H1 (cell line): ENCODE results near the gene MTCH1. TPM values are rescaled to one million over a fixed set of nuclear protein-coding genes. Genes with fewer than 3 reads are reported as not detected.

Experiments used
- CTCF ChIA-PET: fragments of 300-600 bp; sonication (Branson Sonifier 250); formaldehyde crosslinking; loops from one replicate; lab custom pipeline; 2021; ENCODE audit not compliant: partially characterized antibody; lab: Charles Lee
- POLR2A ChIA-PET: fragments of 300-600 bp; sonication (Branson Sonifier 250); formaldehyde crosslinking; loops from one replicate; lab custom pipeline; 2021; ENCODE audit warnings: inconsistent platforms; ENCODE audit not compliant: partially characterized antibody; lab: Charles Lee
- DNase-seq, 2 experiments: peaks; one replicate each; pipeline versions ENCODE4 v3.0.0 to v3.0.0-alpha.2; 2010 to 2022; ENCODE audit warnings: low spot score in 2 of 2, low read depth in 1 of 2, mixed read lengths in 1 of 2
- FAIRE-seq: peaks from 2 replicates; lab custom pipeline; 2011; peaks lifted over from hg19 to GRCh38; lab: Jason Lieb, UNC
- H2AFZ ChIP-seq: 2 replicates; pipeline ENCODE4 v1.8.1; 2012; ENCODE audit warnings: low read length, inconsistent platforms
- H2AK5ac ChIP-seq: 2 replicates; pipeline ENCODE4 v1.6.1; 2013; ENCODE audit warnings: low read depth, low read length
- H2BK120ac ChIP-seq: replicated peaks from 2 replicates; pipeline ENCODE3; 2013; ENCODE audit warnings: low read depth, low read length, inconsistent platforms
- H2BK12ac ChIP-seq: 2 replicates; pipeline ENCODE4 v1.6.1; 2013; ENCODE audit warnings: low read depth, low read length
- H2BK15ac ChIP-seq: 2 replicates; pipeline ENCODE4 v1.6.1; 2013; ENCODE audit warnings: low read length
- H2BK20ac ChIP-seq: 2 replicates; pipeline ENCODE4 v1.6.1; 2013; ENCODE audit warnings: low read length
- H2BK5ac ChIP-seq: 2 replicates; pipeline ENCODE4 v1.6.1; 2013; ENCODE audit warnings: low read depth, low read length
- H3K14ac ChIP-seq: 2 replicates; pipeline ENCODE4 v1.6.1; 2013; ENCODE audit warnings: inconsistent platforms; ENCODE audit not compliant: insufficient read length
- H3K18ac ChIP-seq: 2 replicates; pipeline ENCODE4 v1.6.1; 2013; ENCODE audit warnings: low read length; ENCODE audit errors: extremely low read depth
- H3K23ac ChIP-seq: 2 replicates; pipeline ENCODE4 v1.6.1; 2013; ENCODE audit warnings: inconsistent platforms; ENCODE audit not compliant: insufficient read length
- H3K23me2 ChIP-seq: 2 replicates; pipeline ENCODE4 v1.6.1; 2013; ENCODE audit warnings: low read depth, low read length
- H3K27ac ChIP-seq: 2 replicates; pipeline ENCODE4 v1.6.1; 2011; ENCODE audit warnings: low read depth, low read length, inconsistent platforms
- H3K27me3 ChIP-seq, 4 experiments: replicated peaks in 1 of 4; 1 replicate in 1 of 4; 2 replicates in 3 of 4; pipeline versions ENCODE4 v1.6.1 to v1.8.1; 2011 to 2013; ENCODE audit warnings: low read length in 3 of 4, mild to moderate bottlenecking in 3 of 4, inconsistent platforms in 2 of 4, mixed read lengths in 2 of 4, moderate library complexity in 1 of 4; ENCODE audit not compliant: control insufficient read depth in 3 of 4, insufficient read depth in 3 of 4; ENCODE audit errors: extremely low read depth in 1 of 4
- H3K36me3 ChIP-seq, 4 experiments: 2 replicates each; pipeline versions ENCODE4 v1.6.1 to v1.8.1; 2011 to 2013; ENCODE audit warnings: mild to moderate bottlenecking in 4 of 4, low read length in 3 of 4, moderate library complexity in 2 of 4, control low read depth in 1 of 4, inconsistent platforms in 1 of 4; ENCODE audit not compliant: insufficient read depth in 4 of 4, control insufficient read depth in 2 of 4
- H3K4ac ChIP-seq: replicated peaks from 2 replicates; pipeline ENCODE3; 2013; ENCODE audit warnings: low read length, low read depth, mixed read lengths, inconsistent platforms; ENCODE audit not compliant: insufficient read length
- H3K4me1 ChIP-seq, 4 experiments: replicated peaks in 1 of 4; 1 replicate in 1 of 4; 2 replicates in 3 of 4; pipeline versions ENCODE4 v1.6.1 to v1.8.1; 2011 to 2013; ENCODE audit warnings: low read length in 3 of 4, inconsistent platforms in 2 of 4, mixed read lengths in 1 of 4; ENCODE audit not compliant: insufficient read depth in 4 of 4, control insufficient read depth in 3 of 4
- H3K4me2 ChIP-seq, 2 experiments: 2 replicates each; pipeline versions ENCODE4 v1.6.1 to v1.8.1; 2011 to 2013; ENCODE audit warnings: low read depth in 2 of 2, low read length in 2 of 2, control low read depth in 1 of 2, inconsistent platforms in 1 of 2, mild to moderate bottlenecking in 1 of 2; ENCODE audit not compliant: insufficient read depth in 1 of 2
- H3K4me3 ChIP-seq, 4 experiments: fragments of 200-600, 300-600 bp in 1 of 4; sonication (generic), shearing (Covaris generic), sonication (Bioruptor Twin) in 1 of 4; 2 replicates each; pipeline versions ENCODE4 v1.5.1 to v1.8.1; 2011 to 2016; ENCODE audit warnings: low read length in 4 of 4, low read depth in 3 of 4, control low read depth in 2 of 4, inconsistent platforms in 2 of 4, mild to moderate bottlenecking in 2 of 4, mixed read lengths in 1 of 4, moderate library complexity in 1 of 4; ENCODE audit not compliant: insufficient read depth in 2 of 4; ENCODE audit errors: extremely low read depth in 1 of 4
- H3K56ac ChIP-seq: replicated peaks from 2 replicates; pipeline ENCODE3; 2013; ENCODE audit warnings: low read depth, mild to moderate bottlenecking, mixed read lengths, low read length, inconsistent platforms; ENCODE audit not compliant: insufficient read length
- H3K79me1 ChIP-seq: 2 replicates; pipeline ENCODE4 v1.6.1; 2013; ENCODE audit warnings: low read depth, low read length, control low read depth
- H3K79me2 ChIP-seq, 2 experiments: 2 replicates each; pipeline versions ENCODE4 v1.6.1 to v1.8.1; 2012 to 2013; ENCODE audit warnings: low read length in 2 of 2, mild to moderate bottlenecking in 2 of 2, inconsistent platforms in 1 of 2; ENCODE audit not compliant: insufficient read depth in 2 of 2, control insufficient read depth in 1 of 2
- H3K9ac ChIP-seq, 4 experiments: replicated peaks in 1 of 4; 1 replicate in 1 of 4; 2 replicates in 3 of 4; pipeline versions ENCODE4 v1.6.1 to v1.8.1; 2011 to 2013; ENCODE audit warnings: low read depth in 3 of 4, low read length in 3 of 4, control low read depth in 2 of 4, mild to moderate bottlenecking in 2 of 4, moderate library complexity in 2 of 4, inconsistent platforms in 1 of 4; ENCODE audit errors: extremely low read depth in 1 of 4
- H3K9me3 ChIP-seq, 2 experiments: 2 replicates each; pipeline versions ENCODE4 v1.6.1 to v1.8.1; 2012 to 2013; ENCODE audit warnings: mild to moderate bottlenecking in 2 of 2, moderate library complexity in 2 of 2, control low read depth in 1 of 2, inconsistent platforms in 1 of 2, low read depth in 1 of 2, low read length in 1 of 2, mixed read lengths in 1 of 2; ENCODE audit not compliant: insufficient read depth in 2 of 2
- H4K20me1 ChIP-seq, 2 experiments: replicated peaks in 1 of 2; 2 replicates each; pipeline versions ENCODE3 to v1.8.1; 2011 to 2013; ENCODE audit warnings: inconsistent platforms in 2 of 2, low read length in 2 of 2, mild to moderate bottlenecking in 1 of 2; ENCODE audit not compliant: insufficient read depth in 2 of 2, control insufficient read depth in 1 of 2
- H4K5ac ChIP-seq: 2 replicates; pipeline ENCODE4 v1.6.1; 2013; ENCODE audit warnings: low read length, low read depth, mixed read lengths, inconsistent platforms; ENCODE audit not compliant: insufficient read length
- H4K8ac ChIP-seq: 2 replicates; pipeline ENCODE4 v1.8.0; 2013; ENCODE audit warnings: mild to moderate bottlenecking, moderate library complexity, low read length, inconsistent platforms; ENCODE audit not compliant: insufficient read depth; ENCODE audit errors: extremely low read depth
- H4K91ac ChIP-seq: replicated peaks from 2 replicates; pipeline ENCODE3; 2013; ENCODE audit warnings: low read length, mixed read lengths, inconsistent platforms; ENCODE audit not compliant: insufficient read length
- BACH1 ChIP-seq: IDR thresholded peaks from 2 replicates; pipeline ENCODE4 v1.6.1; 2012; ENCODE audit warnings: low read length, improper control_type of control experiment
- GTF2F1 ChIP-seq: IDR thresholded peaks from 2 replicates; pipeline ENCODE4 v1.6.1; 2012; ENCODE audit warnings: low read depth, low read length, improper control_type of control experiment, borderline replicate concordance
- NRF1 ChIP-seq: IDR thresholded peaks from 2 replicates; pipeline ENCODE4 v1.6.1; 2011; ENCODE audit warnings: mild to moderate bottlenecking, low read depth, low read length, improper control_type of control experiment
- POU5F1 ChIP-seq: IDR thresholded peaks from 2 replicates; pipeline ENCODE4 v1.6.1; 2011; ENCODE audit warnings: low read depth, mild to moderate bottlenecking, low read length, moderate library complexity
- TAF7 ChIP-seq: optimal IDR thresholded peaks from 2 replicates; pipeline ENCODE3; 2011; ENCODE audit warnings: low read depth, mild to moderate bottlenecking, inconsistent platforms, low read length, moderate library complexity, borderline replicate concordance
- TEAD4 ChIP-seq: IDR thresholded peaks from 2 replicates; pipeline ENCODE4 v1.6.1; 2012; ENCODE audit warnings: low read depth, low read length, inconsistent platforms, mixed read lengths
- USF2 ChIP-seq: IDR thresholded peaks from 2 replicates; pipeline ENCODE4 v1.6.1; 2011; ENCODE audit warnings: low read length, improper control_type of control experiment
- YY1 ChIP-seq: IDR thresholded peaks from 2 replicates; pipeline ENCODE4 v1.6.1; 2011; ENCODE audit warnings: low read depth, mild to moderate bottlenecking, low read length
- WGBS, 2 experiments: shearing (Covaris generic) in 1 of 2; methylation state at CpG; one replicate each; pipeline versions ENCODE4 v1.1.6 to v1.1.7; 2013 to 2015; ENCODE audit warnings: low lambda C conversion rate in 2 of 2, mixed read lengths in 2 of 2, inconsistent platforms in 1 of 2, low coverage in 1 of 2, missing lambda C conversion rate in 1 of 2; ENCODE audit not compliant: insufficient replicate concordance in 2 of 2, insufficient coverage in 1 of 2, insufficient read length in 1 of 2; ENCODE audit errors: extremely low coverage in 1 of 2, missing lambda C conversion rate in 1 of 2; 5-methylcytosine and 5-hydroxymethylcytosine counted together
- polyA plus RNA-seq, 7 experiments: library from polyadenylated mRNA; depleted of rRNA in 3 of 7; stranded (reverse) in 5 of 7; unstranded in 2 of 7; fragments of >200 nt in 5 of 7; fragments of 200-250 nt in 2 of 7; gene quantifications; 1 replicate in 5 of 7; 2 replicates in 1 of 7; 4 replicates in 1 of 7; pipeline versions ENCODE4 v1.2.1 to v1.2.3, GENCODE V29; 2011 to 2013; ENCODE audit warnings: missing spikeins in 2 of 7, mixed read lengths in 2 of 7
- total RNA-seq: library from RNA; stranded (reverse); fragmentation: NEBNext Ultra II Directional; extraction: Animal tissue kit (Norgen Biotek cat#: 25700); gene quantifications from 2 replicates; pipeline ENCODE4 v1.2.1, GENCODE V29; 2021

Gene MTCH1
- total and polyA plus RNA-seq, 2 of the 8 experiments (the other 6 are each of a cell fraction or from before 2014, with no cell fraction given), result 169 to 214 TPM

- H3K4me1 ChIP-seq, result peaks cover 0 to under 1% (median 0%) of the 10 kb centered on the region in 4 experiments; a peak in 1 of 7 replicates
- CTCF ChIA-PET, result interaction anchor here (0.6 to 14.9 kb wide), 7 partner anchors 10 to 234 kb away, joined by 3 to 237 read pairs (median 5); partner anchors contain the start of gene PI16
Observed at GRCh38 chr6:36975231-36976006, 10.6 kb downstream of the MTCH1 start.

More at GRCh38 chr6:36975231-36976006, 10.6 kb downstream of the MTCH1 start:
- TF ChIP-seq TEAD4 (no peak), POU5F1 (no peak), GTF2F1 (no peak), BACH1 (no peak), USF2 (no peak), NRF1 (no peak), TAF7 (no peak), YY1 (no peak)
- no peak for FAIRE-seq
- Histone ChIP-seq H4K20me1 (peaks cover 17 to 24% of the 10 kb centered on the region in 2 experiments), H3K4me2 (no peak overlapping the region), H3K79me1 (peaks cover 2% of the 10 kb centered on the region; the same call in 1 of the 2 replicates), H3K4ac (no peak overlapping the region), H3K79me2 (peaks cover 0 to 25% of the 10 kb centered on the region in 2 experiments; a peak in 2 of 4 replicates), H2AFZ (no peak overlapping the region), H4K91ac (no peak overlapping the region), H3K9ac (no peak overlapping the region), H2BK5ac (no peak overlapping the region), H3K27me3 (no peaks in the 10 kb centered on the region), H2BK120ac (no peak overlapping the region), H3K4me3 (no peak overlapping the region), H3K56ac (no peak overlapping the region), H4K8ac (no peak overlapping the region), H3K9me3 (no peaks in the 10 kb centered on the region), H3K18ac (no peak overlapping the region), H4K5ac (no peak overlapping the region), H3K23me2 (no peaks in the 10 kb centered on the region), H3K23ac (no peak overlapping the region), H2BK20ac (no peak overlapping the region), H2AK5ac (no peak overlapping the region), H2BK15ac (no peak overlapping the region), H3K27ac (no peak overlapping the region), H2BK12ac (no peak overlapping the region), H3K36me3 (peaks cover 51 to 82% (median 71%) of the 10 kb centered on the region in 4 experiments), H3K14ac (no peak overlapping the region)
- 95% methylated on average over 7 of the region's 7 CpGs; no CpG with 5 or more reads in 1 of the 2 experiments for WGBS, 2 experiments
- DNase-seq, result no peak
- POLR2A ChIA-PET, result interaction anchor here (1.3 kb wide), 1 partner anchor 11 kb away, joined by 5 read pairs; the partner anchor contains the start of gene MTCH1
